ENCODE measurements around the gene ROGDI.

GRCh38 chr16:4833584-4833983, 31.2 kb upstream of the ROGDI start:
- TF ChIP-seq CTCF (IDR thresholded peaks at IDR 0.05) (no peak), POLR2A (IDR thresholded peaks at IDR 0.05) (no peak), POLR2AphosphoS5 (IDR thresholded peaks at IDR 0.05) (no peak), EP300 (IDR thresholded peaks at IDR 0.05) (no peak)

Measured in sigmoid colon (tissue), 4 donors.